WTC11 (cell line): ENCODE data around the gene RFLNA. TPM values are rescaled to one million over a fixed set of nuclear protein-coding genes. Genes with fewer than 3 reads are reported as not detected.

Source experiments
- ATAC-seq: fragments of 200-7000 bp; cut with Tn5 transposase; 2 replicates; pipeline ENCODE4 v1.10.0; 2021; ENCODE audit warnings: mild to moderate bottlenecking, moderate library complexity
- CTCF ChIA-PET: fragments of 300-600 bp; sonication (Branson Sonifier 250); formaldehyde crosslinking; loops from one replicate; lab custom pipeline; 2021; ENCODE audit warnings: antibody characterized with exemption; lab: Charles Lee
- POLR2A ChIA-PET: fragments of 350-600 bp; sonication (Branson Sonifier 250); formaldehyde crosslinking; loops from one replicate; lab custom pipeline; 2021; ENCODE audit warnings: antibody characterized with exemption; lab: Charles Lee
- DNase-seq: peaks from one replicate; pipeline ENCODE4 v3.0.0; 2021; ENCODE audit warnings: low spot score
- H3K27ac Mint-ChIP-seq: 2 replicates; pipeline ENCODE4 v1.8.0; 2021; ENCODE audit warnings: mixed read lengths
- H3K27me3 Mint-ChIP-seq: 2 replicates; pipeline ENCODE4 v1.8.0; 2021; ENCODE audit warnings: low read depth, mild to moderate bottlenecking, moderate library complexity, mixed read lengths
- H3K36me3 Mint-ChIP-seq: 2 replicates; pipeline ENCODE4 v1.8.0; 2021; ENCODE audit warnings: mixed read lengths
- H3K4me1 Mint-ChIP-seq: 2 replicates; pipeline ENCODE4 v1.8.0; 2022; ENCODE audit warnings: mixed read lengths
- H3K4me3 Mint-ChIP-seq: 2 replicates; pipeline ENCODE4 v1.8.0; 2021; ENCODE audit warnings: mild to moderate bottlenecking, moderate library complexity, mixed read lengths
- H3K9me3 Mint-ChIP-seq: 2 replicates; pipeline ENCODE4 v1.8.0; 2021; ENCODE audit warnings: mixed read lengths
- E2F1 ChIP-seq: sonication (generic); formaldehyde crosslinking; IDR thresholded peaks from 2 replicates; pipeline ENCODE4 v1.8.0; 2022; ENCODE audit warnings: mild to moderate bottlenecking, missing genetic modification reagents
- E2F4 ChIP-seq: sonication (generic); formaldehyde crosslinking; IDR thresholded peaks from 2 replicates; pipeline ENCODE4 v1.8.1; 2022; ENCODE audit warnings: low read depth, mild to moderate bottlenecking, moderate library complexity, missing genetic modification reagents, borderline replicate concordance
- EMX1 ChIP-seq: fragments of 250-450 bp; sonication (Bioruptor Pico); IDR thresholded peaks from 2 replicates; pipeline ENCODE4 v1.8.0; 2021; ENCODE audit warnings: mild to moderate bottlenecking
- ERG ChIP-seq: fragments of 250-450 bp; sonication (Bioruptor Pico); IDR thresholded peaks from 2 replicates; pipeline ENCODE4 v1.8.0; 2021; ENCODE audit warnings: mild to moderate bottlenecking
- HMGA2 ChIP-seq: fragments of 250-450 bp; sonication (Bioruptor Pico); IDR thresholded peaks from 2 replicates; pipeline ENCODE4 v1.4.0; 2021; ENCODE audit warnings: mild to moderate bottlenecking, moderate library complexity
- JAZF1 ChIP-seq: fragments of 250-450 bp; sonication (Bioruptor Pico); IDR thresholded peaks from 2 replicates; pipeline ENCODE4 v1.9.0; 2021; ENCODE audit warnings: moderate library complexity, mild to moderate bottlenecking, inconsistent platforms
- MAX ChIP-seq: sonication (generic); formaldehyde crosslinking; IDR thresholded peaks from 2 replicates; pipeline ENCODE4 v1.8.0; 2022; ENCODE audit warnings: mild to moderate bottlenecking, missing genetic modification reagents
- MLX ChIP-seq: sonication (generic); formaldehyde crosslinking; IDR thresholded peaks from 2 replicates; pipeline ENCODE4 v1.8.1; 2023; ENCODE audit warnings: mild to moderate bottlenecking, missing genetic modification reagents, moderate library complexity
- MXD4 ChIP-seq: fragments of 250-450 bp; sonication (Bioruptor Pico); IDR thresholded peaks from 2 replicates; pipeline ENCODE4 v1.8.0; 2021; ENCODE audit warnings: mild to moderate bottlenecking, moderate library complexity, borderline replicate concordance
- NR1H2 ChIP-seq: sonication (generic); formaldehyde crosslinking; IDR thresholded peaks from 2 replicates; pipeline ENCODE4 v1.9.0; 2021; ENCODE audit warnings: mild to moderate bottlenecking, moderate library complexity, missing genetic modification reagents
- OVOL2 ChIP-seq: fragments of 250-450 bp; sonication (Bioruptor Pico); IDR thresholded peaks from 2 replicates; pipeline ENCODE4 v1.9.0; 2021; ENCODE audit warnings: mild to moderate bottlenecking, borderline replicate concordance
- RORB ChIP-seq: fragments of 250-450 bp; sonication (Bioruptor Pico); IDR thresholded peaks from 2 replicates; pipeline ENCODE4 v1.9.0; 2021; ENCODE audit warnings: mild to moderate bottlenecking
- SOX15 ChIP-seq: fragments of 250-450 bp; sonication (Bioruptor Pico); IDR thresholded peaks from 2 replicates; pipeline ENCODE4 v1.9.0; 2021; ENCODE audit warnings: mild to moderate bottlenecking
- TEAD1 ChIP-seq: sonication (generic); formaldehyde crosslinking; IDR thresholded peaks from 2 replicates; pipeline ENCODE4 v1.8.0; 2022; ENCODE audit warnings: mild to moderate bottlenecking, missing genetic modification reagents
- USF1 ChIP-seq: sonication (generic); formaldehyde crosslinking; IDR thresholded peaks from 2 replicates; pipeline ENCODE4 v1.8.0; 2022; ENCODE audit warnings: mild to moderate bottlenecking, missing genetic modification reagents
- ZNF232 ChIP-seq: sonication (generic); formaldehyde crosslinking; IDR thresholded peaks from 2 replicates; pipeline ENCODE4 v1.8.0; 2022; ENCODE audit warnings: mild to moderate bottlenecking, missing genetic modification reagents
- ZNF263 ChIP-seq: sonication (generic); formaldehyde crosslinking; IDR thresholded peaks from 2 replicates; pipeline ENCODE4 v1.8.1; 2022; ENCODE audit warnings: low read depth, mild to moderate bottlenecking, moderate library complexity, missing genetic modification reagents
- ZNF317 ChIP-seq: sonication (generic); formaldehyde crosslinking; IDR thresholded peaks from 2 replicates; pipeline ENCODE4 v1.8.1; 2023; ENCODE audit warnings: low read depth, mild to moderate bottlenecking, moderate library complexity, missing genetic modification reagents, borderline replicate concordance
- ZSCAN18 ChIP-seq: fragments of 250-450 bp; sonication (Bioruptor Pico); IDR thresholded peaks from 2 replicates; pipeline ENCODE4 v2.1.2; 2022; ENCODE audit warnings: mild to moderate bottlenecking, moderate library complexity
- total RNA-seq: library from RNA; stranded (reverse); gene quantifications from 3 replicates; pipeline ENCODE4 v1.2.3, GENCODE V29; 2021

The RFLNA gene
- total RNA-seq, 1 experiment from 2014 or later = 6.3 TPM

GRCh38 chr12:124252964-124253363, 41.9 kb upstream of the RFLNA start:
- no peak overlapping the region for H3K27ac Mint-ChIP-seq
- DNase-seq (no peak), ATAC-seq (no peak)
- ChIA-PET POLR2A (no interaction called here), CTCF (no interaction called here)
- TF ChIP-seq ZNF317 (CRISPR knock-in tag) (no peak), OVOL2 (CRISPR knock-in tag) (no peak), MAX (no peak), ZSCAN18 (CRISPR knock-in tag) (no peak)
- H3K36me3 Mint-ChIP-seq = no peaks in the 10 kb centered on the region
- no peak overlapping the region for H3K4me3 Mint-ChIP-seq
- peaks cover 25% of the 10 kb centered on the region for H3K4me1 Mint-ChIP-seq
- H3K27me3 Mint-ChIP-seq = peaks cover 2% of the 10 kb centered on the region; the same call in 1 of the 2 replicates
- peaks cover 5% of the 10 kb centered on the region; the same call in 1 of the 2 replicates for H3K9me3 Mint-ChIP-seq

- ATAC-seq (no peak), DNase-seq (no peak)
- Mint-ChIP-seq H3K9me3 (peaks cover 5% of the 10 kb centered on the region; the same call in 1 of the 2 replicates), H3K27ac (no peak overlapping the region), H3K4me3 (no peak overlapping the region), H3K4me1 (peaks cover 28% of the 10 kb centered on the region), H3K27me3 (peaks cover 3% of the 10 kb centered on the region; the same call in 1 of the 2 replicates), H3K36me3 (no peaks in the 10 kb centered on the region)
- POLR2A ChIA-PET = no interaction called here
- CTCF ChIA-PET = no interaction called here
- no peak for TF ChIP-seq MXD4 (CRISPR knock-in tag)
- TF ChIP-seq HMGA2 (CRISPR knock-in tag) = no peak
- TF ChIP-seq RORB (CRISPR knock-in tag) = no peak
- TF ChIP-seq TEAD1 = no peak
- no peak for TF ChIP-seq ERG (CRISPR knock-in tag)
- TF ChIP-seq ZNF232 (CRISPR knock-in tag) = no peak
- TF ChIP-seq EMX1 (CRISPR knock-in tag) = no peak
- no peak for TF ChIP-seq NR1H2 (CRISPR knock-in tag)
- no peak for TF ChIP-seq ZSCAN18 (CRISPR knock-in tag)
- no peak for TF ChIP-seq E2F1
- TF ChIP-seq SOX15 (CRISPR knock-in tag) = no peak
- no peak for TF ChIP-seq E2F4 (CRISPR knock-in tag)
- no peak for TF ChIP-seq ZNF263
- no peak for TF ChIP-seq USF1 (CRISPR knock-in tag)
- TF ChIP-seq JAZF1 (CRISPR knock-in tag) = no peak
- no peak for TF ChIP-seq MLX (CRISPR knock-in tag)
Observed at GRCh38 chr12:124254126-124254525, 40.8 kb upstream of the RFLNA start.
